NCI-H748 (cell line): Measurements from ENCODE around the gene AGRP.

Experiments used
- DNase-seq: peaks from one replicate; lab custom pipeline; 2025; ENCODE audit not compliant: unreplicated experiment; lab: John Stamatoyannopoulos, UW

The AGRP gene

GRCh38 chr16:67445913-67446907, 37.1 kb downstream of the AGRP start:
- no peak for DNase-seq

- DNase-seq = no peak
Measured at GRCh38 chr16:67445441-67445912, 37.9 kb downstream of the AGRP start.

DNA sequence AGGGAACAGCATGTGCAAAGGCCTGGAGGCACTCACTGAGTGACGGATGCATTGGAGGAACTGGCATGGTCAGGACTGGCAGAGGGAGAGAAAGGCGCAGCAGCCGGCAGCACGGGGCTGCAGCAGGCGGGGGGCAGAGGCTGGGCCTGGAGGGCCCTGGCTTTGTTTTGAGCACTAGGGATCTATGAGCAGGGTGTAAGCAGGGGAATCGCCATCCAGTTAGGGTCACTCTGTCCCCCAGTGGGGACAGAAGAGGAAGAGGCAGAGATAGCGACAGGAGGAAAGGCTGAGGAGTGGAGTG, 38.3 kb downstream of the AGRP start:
- DNase-seq = no peak

- no peak for DNase-seq
Measured at GRCh38 chr16:67444259-67445125, 38.9 kb downstream of the AGRP start.

GRCh38 chr16:67443265-67443664, 40.1 kb downstream of the AGRP start:
- no peak for DNase-seq

DNA sequence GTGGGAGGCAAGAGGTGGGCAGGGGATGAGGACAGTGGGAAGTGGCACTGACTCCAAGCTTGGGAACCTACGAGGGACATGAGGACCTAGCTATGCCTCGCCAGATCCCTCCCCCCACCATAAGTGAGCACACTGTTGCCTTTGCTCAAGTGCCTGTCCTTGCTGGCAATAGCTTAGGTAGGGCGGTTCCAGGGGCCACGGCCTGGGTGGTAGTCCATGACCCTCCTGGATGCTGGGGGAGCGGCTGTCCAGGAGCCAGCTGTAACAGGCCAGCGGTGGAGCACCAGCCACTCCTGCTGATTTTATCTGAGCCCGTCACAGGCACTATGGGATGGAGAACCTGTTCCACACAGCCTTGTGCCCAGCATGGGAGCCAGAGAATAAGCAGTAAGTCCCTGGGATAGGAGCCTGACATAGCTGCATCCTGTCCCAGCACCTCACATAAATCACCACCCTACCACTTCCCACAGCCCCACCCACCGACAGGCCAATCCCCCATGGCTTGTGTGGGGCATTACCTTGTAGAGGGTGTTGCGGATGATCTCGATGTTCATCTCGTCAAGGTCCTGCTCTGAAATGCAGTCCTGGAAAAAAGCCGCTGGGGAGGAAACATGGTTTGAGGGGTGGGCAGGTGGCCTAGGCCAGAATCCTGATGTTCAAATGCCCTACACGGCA, 40.6 kb downstream of the AGRP start:
- no peak for DNase-seq

GRCh38 chr16:67441907-67442306, 41.4 kb downstream of the AGRP start:
- no peak for DNase-seq

DNA sequence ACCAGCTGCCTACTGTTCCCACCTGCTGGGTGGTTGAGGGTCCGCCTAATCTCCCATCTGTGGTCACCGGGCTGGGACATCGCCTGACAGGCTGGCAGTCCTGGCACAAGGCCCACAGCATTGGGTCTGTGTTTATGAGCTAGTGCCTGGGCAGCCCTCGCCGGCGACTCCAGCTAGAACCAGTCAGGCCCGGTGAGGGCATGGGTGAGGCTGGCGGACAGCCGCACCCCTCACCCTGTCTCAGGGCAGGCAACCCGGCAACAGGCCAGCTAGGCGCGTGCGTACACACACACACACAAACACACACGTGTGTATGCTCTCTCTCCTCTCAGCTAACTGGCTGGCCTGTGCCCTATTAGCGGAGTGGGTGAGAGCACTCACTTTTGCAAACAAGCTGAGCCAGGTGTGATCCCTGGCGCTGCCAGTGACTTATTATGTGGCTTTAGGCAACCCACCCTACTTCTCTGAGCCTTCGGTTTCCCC, 42.0 kb downstream of the AGRP start:
- peak; percentile 61 for DNase-seq

GRCh38 chr16:67438824-67439393, 44.4 kb downstream of the AGRP start:
- DNase-seq = no peak

DNA sequence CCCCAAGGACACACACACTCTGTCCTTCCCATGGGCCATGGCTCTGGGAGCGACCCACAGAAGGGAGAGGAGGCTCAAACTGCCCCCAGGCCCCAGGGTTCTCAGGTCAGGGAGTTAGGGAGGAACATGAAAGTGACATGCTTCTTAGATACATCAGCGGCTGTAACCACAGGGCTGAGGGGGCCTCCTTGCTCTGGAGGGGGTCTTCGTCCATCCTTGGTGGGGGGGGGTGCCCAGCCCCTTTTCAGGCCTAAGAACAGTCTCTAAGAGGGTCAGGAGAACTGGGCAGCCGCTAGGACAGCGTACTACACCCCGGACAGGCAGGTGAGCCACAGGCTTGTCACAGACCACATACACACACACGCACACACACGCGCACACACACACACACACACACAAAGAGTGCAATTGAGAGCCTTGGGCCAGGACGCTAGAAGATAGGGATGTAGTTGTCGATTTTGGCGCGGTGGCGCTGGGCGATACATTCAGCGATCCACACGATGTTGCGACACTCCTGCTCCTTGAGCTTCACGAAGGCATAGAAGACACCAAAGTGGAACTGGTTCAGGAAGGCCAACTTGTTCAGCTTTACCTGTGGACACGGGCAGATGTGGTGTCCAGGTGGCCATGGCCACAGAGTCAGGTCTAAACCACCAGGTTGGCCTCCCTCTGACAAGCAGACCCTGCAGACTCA, 45.1 kb downstream of the AGRP start:
- DNase-seq = no peak

- no peak for DNase-seq
Measured at GRCh38 chr16:67437513-67437912, 45.8 kb downstream of the AGRP start.

DNA sequence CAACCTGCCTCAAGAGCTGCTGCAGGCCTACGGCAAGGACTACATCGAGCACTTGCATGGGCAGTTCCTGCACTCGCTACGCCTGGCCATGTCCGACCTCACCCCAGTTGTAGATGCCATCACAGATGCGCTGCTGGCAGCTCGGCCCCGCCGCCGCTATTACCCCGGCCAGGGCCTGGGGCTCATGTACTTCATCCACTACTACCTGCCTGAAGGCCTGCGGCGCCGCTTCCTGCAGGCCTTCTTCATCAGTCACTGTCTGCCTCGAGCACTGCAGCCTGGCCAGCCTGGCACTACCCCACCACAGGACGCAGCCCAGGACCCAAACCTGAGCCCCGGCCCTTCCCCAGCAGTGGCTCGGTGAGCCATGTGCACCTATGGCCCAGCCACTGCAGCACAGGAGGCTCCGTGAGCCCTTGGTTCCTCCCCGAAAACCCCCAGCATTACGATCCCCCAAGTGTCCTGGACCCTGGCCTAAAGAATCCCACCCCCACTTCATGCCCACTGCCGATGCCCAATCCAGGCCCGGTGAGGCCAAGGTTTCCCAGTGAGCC, 46.6 kb downstream of the AGRP start:
- no peak for DNase-seq

GRCh38 chr16:67435758-67436164, 47.6 kb downstream of the AGRP start:
- no peak for DNase-seq

- DNase-seq = no peak
Measured at GRCh38 chr16:67433131-67433719, 50.1 kb downstream of the AGRP start.
